H1 (cell line): ENCODE data around the gene RGS7BP. TPM values are rescaled to one million over a fixed set of nuclear protein-coding genes. Genes with fewer than 3 reads are reported as not detected.

ENCODE experiments used
- CTCF ChIA-PET: fragments of 300-600 bp; sonication (Branson Sonifier 250); formaldehyde crosslinking; loops from one replicate; lab custom pipeline; 2021; ENCODE audit not compliant: partially characterized antibody; lab: Charles Lee
- POLR2A ChIA-PET: fragments of 300-600 bp; sonication (Branson Sonifier 250); formaldehyde crosslinking; loops from one replicate; lab custom pipeline; 2021; ENCODE audit warnings: inconsistent platforms; ENCODE audit not compliant: partially characterized antibody; lab: Charles Lee
- DNase-seq, 2 experiments: peaks; one replicate each; pipeline versions ENCODE4 v3.0.0 to v3.0.0-alpha.2; 2010 to 2022; ENCODE audit warnings: low spot score in 2 of 2, low read depth in 1 of 2, mixed read lengths in 1 of 2
- FAIRE-seq: peaks from 2 replicates; lab custom pipeline; 2011; peaks lifted over from hg19 to GRCh38; lab: Jason Lieb, UNC
- H2AFZ ChIP-seq: 2 replicates; pipeline ENCODE4 v1.8.1; 2012; ENCODE audit warnings: low read length, inconsistent platforms
- H2AK5ac ChIP-seq: 2 replicates; pipeline ENCODE4 v1.6.1; 2013; ENCODE audit warnings: low read depth, low read length
- H2BK120ac ChIP-seq: replicated peaks from 2 replicates; pipeline ENCODE3; 2013; ENCODE audit warnings: low read depth, low read length, inconsistent platforms
- H2BK12ac ChIP-seq: 2 replicates; pipeline ENCODE4 v1.6.1; 2013; ENCODE audit warnings: low read depth, low read length
- H2BK15ac ChIP-seq: 2 replicates; pipeline ENCODE4 v1.6.1; 2013; ENCODE audit warnings: low read length
- H2BK20ac ChIP-seq: 2 replicates; pipeline ENCODE4 v1.6.1; 2013; ENCODE audit warnings: low read length
- H2BK5ac ChIP-seq: 2 replicates; pipeline ENCODE4 v1.6.1; 2013; ENCODE audit warnings: low read depth, low read length
- H3K14ac ChIP-seq: 2 replicates; pipeline ENCODE4 v1.6.1; 2013; ENCODE audit warnings: inconsistent platforms; ENCODE audit not compliant: insufficient read length
- H3K18ac ChIP-seq: 2 replicates; pipeline ENCODE4 v1.6.1; 2013; ENCODE audit warnings: low read length; ENCODE audit errors: extremely low read depth
- H3K23ac ChIP-seq: 2 replicates; pipeline ENCODE4 v1.6.1; 2013; ENCODE audit warnings: inconsistent platforms; ENCODE audit not compliant: insufficient read length
- H3K23me2 ChIP-seq: 2 replicates; pipeline ENCODE4 v1.6.1; 2013; ENCODE audit warnings: low read depth, low read length
- H3K27ac ChIP-seq: 2 replicates; pipeline ENCODE4 v1.6.1; 2011; ENCODE audit warnings: low read depth, low read length, inconsistent platforms
- H3K27me3 ChIP-seq, 4 experiments: replicated peaks in 1 of 4; 1 replicate in 1 of 4; 2 replicates in 3 of 4; pipeline versions ENCODE4 v1.6.1 to v1.8.1; 2011 to 2013; ENCODE audit warnings: low read length in 3 of 4, mild to moderate bottlenecking in 3 of 4, inconsistent platforms in 2 of 4, mixed read lengths in 2 of 4, moderate library complexity in 1 of 4; ENCODE audit not compliant: control insufficient read depth in 3 of 4, insufficient read depth in 3 of 4; ENCODE audit errors: extremely low read depth in 1 of 4
- H3K36me3 ChIP-seq, 4 experiments: 2 replicates each; pipeline versions ENCODE4 v1.6.1 to v1.8.1; 2011 to 2013; ENCODE audit warnings: mild to moderate bottlenecking in 4 of 4, low read length in 3 of 4, moderate library complexity in 2 of 4, control low read depth in 1 of 4, inconsistent platforms in 1 of 4; ENCODE audit not compliant: insufficient read depth in 4 of 4, control insufficient read depth in 2 of 4
- H3K4ac ChIP-seq: replicated peaks from 2 replicates; pipeline ENCODE3; 2013; ENCODE audit warnings: low read length, low read depth, mixed read lengths, inconsistent platforms; ENCODE audit not compliant: insufficient read length
- H3K4me1 ChIP-seq, 4 experiments: replicated peaks in 1 of 4; 1 replicate in 1 of 4; 2 replicates in 3 of 4; pipeline versions ENCODE4 v1.6.1 to v1.8.1; 2011 to 2013; ENCODE audit warnings: low read length in 3 of 4, inconsistent platforms in 2 of 4, mixed read lengths in 1 of 4; ENCODE audit not compliant: insufficient read depth in 4 of 4, control insufficient read depth in 3 of 4
- H3K4me2 ChIP-seq, 2 experiments: 2 replicates each; pipeline versions ENCODE4 v1.6.1 to v1.8.1; 2011 to 2013; ENCODE audit warnings: low read depth in 2 of 2, low read length in 2 of 2, control low read depth in 1 of 2, inconsistent platforms in 1 of 2, mild to moderate bottlenecking in 1 of 2; ENCODE audit not compliant: insufficient read depth in 1 of 2
- H3K4me3 ChIP-seq, 4 experiments: fragments of 200-600, 300-600 bp in 1 of 4; sonication (generic), shearing (Covaris generic), sonication (Bioruptor Twin) in 1 of 4; 2 replicates each; pipeline versions ENCODE4 v1.5.1 to v1.8.1; 2011 to 2016; ENCODE audit warnings: low read length in 4 of 4, low read depth in 3 of 4, control low read depth in 2 of 4, inconsistent platforms in 2 of 4, mild to moderate bottlenecking in 2 of 4, mixed read lengths in 1 of 4, moderate library complexity in 1 of 4; ENCODE audit not compliant: insufficient read depth in 2 of 4; ENCODE audit errors: extremely low read depth in 1 of 4
- H3K56ac ChIP-seq: replicated peaks from 2 replicates; pipeline ENCODE3; 2013; ENCODE audit warnings: low read depth, mild to moderate bottlenecking, mixed read lengths, low read length, inconsistent platforms; ENCODE audit not compliant: insufficient read length
- H3K79me1 ChIP-seq: 2 replicates; pipeline ENCODE4 v1.6.1; 2013; ENCODE audit warnings: low read depth, low read length, control low read depth
- H3K79me2 ChIP-seq, 2 experiments: 2 replicates each; pipeline versions ENCODE4 v1.6.1 to v1.8.1; 2012 to 2013; ENCODE audit warnings: low read length in 2 of 2, mild to moderate bottlenecking in 2 of 2, inconsistent platforms in 1 of 2; ENCODE audit not compliant: insufficient read depth in 2 of 2, control insufficient read depth in 1 of 2
- H3K9ac ChIP-seq, 4 experiments: replicated peaks in 1 of 4; 1 replicate in 1 of 4; 2 replicates in 3 of 4; pipeline versions ENCODE4 v1.6.1 to v1.8.1; 2011 to 2013; ENCODE audit warnings: low read depth in 3 of 4, low read length in 3 of 4, control low read depth in 2 of 4, mild to moderate bottlenecking in 2 of 4, moderate library complexity in 2 of 4, inconsistent platforms in 1 of 4; ENCODE audit errors: extremely low read depth in 1 of 4
- H3K9me3 ChIP-seq, 2 experiments: 2 replicates each; pipeline versions ENCODE4 v1.6.1 to v1.8.1; 2012 to 2013; ENCODE audit warnings: mild to moderate bottlenecking in 2 of 2, moderate library complexity in 2 of 2, control low read depth in 1 of 2, inconsistent platforms in 1 of 2, low read depth in 1 of 2, low read length in 1 of 2, mixed read lengths in 1 of 2; ENCODE audit not compliant: insufficient read depth in 2 of 2
- H4K20me1 ChIP-seq, 2 experiments: replicated peaks in 1 of 2; 2 replicates each; pipeline versions ENCODE3 to v1.8.1; 2011 to 2013; ENCODE audit warnings: inconsistent platforms in 2 of 2, low read length in 2 of 2, mild to moderate bottlenecking in 1 of 2; ENCODE audit not compliant: insufficient read depth in 2 of 2, control insufficient read depth in 1 of 2
- H4K5ac ChIP-seq: 2 replicates; pipeline ENCODE4 v1.6.1; 2013; ENCODE audit warnings: low read length, low read depth, mixed read lengths, inconsistent platforms; ENCODE audit not compliant: insufficient read length
- H4K8ac ChIP-seq: 2 replicates; pipeline ENCODE4 v1.8.0; 2013; ENCODE audit warnings: mild to moderate bottlenecking, moderate library complexity, low read length, inconsistent platforms; ENCODE audit not compliant: insufficient read depth; ENCODE audit errors: extremely low read depth
- H4K91ac ChIP-seq: replicated peaks from 2 replicates; pipeline ENCODE3; 2013; ENCODE audit warnings: low read length, mixed read lengths, inconsistent platforms; ENCODE audit not compliant: insufficient read length
- CEBPB ChIP-seq: IDR thresholded peaks from 2 replicates; pipeline ENCODE4 v1.6.1; 2012; ENCODE audit warnings: low read depth, low read length
- EGR1 ChIP-seq: IDR thresholded peaks from 2 replicates; pipeline ENCODE4 v1.6.1; 2011; ENCODE audit warnings: low read depth, low read length, borderline replicate concordance
- EP300 ChIP-seq, 2 experiments: IDR thresholded peaks; 1 replicate in 1 of 2; 2 replicates in 1 of 2; pipeline ENCODE4 v1.6.1; 2011 to 2012; ENCODE audit warnings: low read depth in 2 of 2, low read length in 2 of 2, mild to moderate bottlenecking in 2 of 2, borderline replicate concordance in 1 of 2, inconsistent platforms in 1 of 2, moderate library complexity in 1 of 2
- EZH2 ChIP-seq: fragments of 200-600 bp; sonication (generic); IDR thresholded peaks from 2 replicates; pipeline ENCODE4 v1.7.1; 2012; ENCODE audit warnings: low read depth, mild to moderate bottlenecking, moderate library complexity, low read length, inconsistent platforms; ENCODE audit not compliant: severe bottlenecking
- JUND ChIP-seq: IDR thresholded peaks from 2 replicates; pipeline ENCODE4 v1.6.1; 2011; ENCODE audit warnings: mild to moderate bottlenecking, improper control_type of control experiment, low read length
- KDM1A ChIP-seq: fragments of 200-600, 300-600 bp; sonication (generic); IDR thresholded peaks from 2 replicates; pipeline ENCODE4 v1.7.1; 2016; ENCODE audit warnings: mild to moderate bottlenecking, low read length, borderline replicate concordance
- KDM5A ChIP-seq: fragments of 200-600 bp; IDR thresholded peaks from 2 replicates; pipeline ENCODE4 v1.7.1; 2012; ENCODE audit warnings: mild to moderate bottlenecking, low read length, inconsistent platforms, mixed read lengths
- NANOG ChIP-seq: IDR thresholded peaks from 2 replicates; pipeline ENCODE4 v1.6.1; 2011; ENCODE audit warnings: low read length, low read depth, mild to moderate bottlenecking, inconsistent platforms; ENCODE audit not compliant: insufficient read depth, poor library complexity, severe bottlenecking
- POLR2A ChIP-seq, 2 experiments: IDR thresholded peaks; 1 replicate in 1 of 2; 2 replicates in 1 of 2; pipeline ENCODE4 v1.6.1; 2011; ENCODE audit warnings: low read depth in 2 of 2, low read length in 2 of 2, mild to moderate bottlenecking in 2 of 2; ENCODE audit errors: control extremely low read depth in 1 of 2
- SP4 ChIP-seq: IDR thresholded peaks from 2 replicates; pipeline ENCODE4 v1.6.1; 2012; ENCODE audit warnings: low read length, inconsistent platforms
- YY1 ChIP-seq: IDR thresholded peaks from 2 replicates; pipeline ENCODE4 v1.6.1; 2011; ENCODE audit warnings: low read depth, mild to moderate bottlenecking, low read length
- ZNF274 ChIP-seq: IDR thresholded peaks from 2 replicates; pipeline ENCODE4 v1.7.0; 2012; ENCODE audit warnings: low read length, borderline replicate concordance; ENCODE audit errors: extremely low read depth
- WGBS, 2 experiments: shearing (Covaris generic) in 1 of 2; methylation state at CpG; one replicate each; pipeline versions ENCODE4 v1.1.6 to v1.1.7; 2013 to 2015; ENCODE audit warnings: low lambda C conversion rate in 2 of 2, mixed read lengths in 2 of 2, inconsistent platforms in 1 of 2, low coverage in 1 of 2, missing lambda C conversion rate in 1 of 2; ENCODE audit not compliant: insufficient replicate concordance in 2 of 2, insufficient coverage in 1 of 2, insufficient read length in 1 of 2; ENCODE audit errors: extremely low coverage in 1 of 2, missing lambda C conversion rate in 1 of 2; 5-methylcytosine and 5-hydroxymethylcytosine counted together
- polyA plus RNA-seq, 7 experiments: library from polyadenylated mRNA; depleted of rRNA in 3 of 7; stranded (reverse) in 5 of 7; unstranded in 2 of 7; fragments of >200 nt in 5 of 7; fragments of 200-250 nt in 2 of 7; gene quantifications; 1 replicate in 5 of 7; 2 replicates in 1 of 7; 4 replicates in 1 of 7; pipeline versions ENCODE4 v1.2.1 to v1.2.3, GENCODE V29; 2011 to 2013; ENCODE audit warnings: missing spikeins in 2 of 7, mixed read lengths in 2 of 7
- total RNA-seq: library from RNA; stranded (reverse); fragmentation: NEBNext Ultra II Directional; extraction: Animal tissue kit (Norgen Biotek cat#: 25700); gene quantifications from 2 replicates; pipeline ENCODE4 v1.2.1, GENCODE V29; 2021

The RGS7BP gene
- total and polyA plus RNA-seq, 2 of the 8 experiments (the other 6 are each of a cell fraction or from before 2014, with no cell fraction given), result 0.65 to 2.3 TPM

DNA sequence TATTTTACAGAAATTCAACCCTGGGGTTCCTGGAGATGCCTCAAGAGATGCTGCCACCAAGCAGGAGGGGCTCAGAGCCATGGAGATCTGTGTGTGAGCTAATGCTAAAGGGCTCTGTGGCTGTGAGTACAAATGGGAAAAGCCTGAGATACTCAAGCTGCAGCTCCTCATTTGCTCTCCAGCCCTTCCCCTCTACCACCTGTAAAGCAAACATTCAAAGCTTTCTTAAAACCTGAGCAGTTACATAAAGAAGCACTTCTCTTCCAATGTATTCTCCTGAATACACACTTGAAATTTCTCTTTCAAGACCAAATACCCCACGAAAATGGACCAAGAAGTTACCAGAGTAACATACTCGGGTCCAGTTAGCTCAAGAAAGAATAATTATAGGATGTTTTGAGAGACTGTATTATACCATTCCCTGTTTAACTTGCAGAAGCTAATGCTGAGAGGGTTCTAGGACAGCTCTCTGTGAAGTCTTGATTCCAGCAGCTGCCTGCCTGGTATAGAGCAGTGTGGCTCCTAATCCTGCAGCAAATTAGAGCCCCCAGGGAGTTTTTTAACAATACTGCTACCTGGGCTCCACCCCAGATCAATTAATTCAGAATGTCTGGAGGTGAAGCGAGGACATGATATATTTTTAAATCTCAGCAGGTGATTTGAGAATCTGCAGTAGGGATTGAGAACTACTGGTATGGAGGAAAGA is 21.1 kb downstream of the RGS7BP start:
- no peak overlapping the region for H3K4me3 ChIP-seq
- no peak for DNase-seq
- H4K91ac ChIP-seq, result no peak overlapping the region
- no peak overlapping the region for H3K18ac ChIP-seq
- H3K27ac ChIP-seq, result no peak overlapping the region
- H2BK15ac ChIP-seq, result no peak overlapping the region
- H3K14ac ChIP-seq, result no peak overlapping the region
- H3K4me1 ChIP-seq, result no peaks in the 10 kb centered on the region
- no peaks in the 10 kb centered on the region for H3K79me2 ChIP-seq
- H3K23me2 ChIP-seq, result no peaks in the 10 kb centered on the region
- H3K4me2 ChIP-seq, result no peak overlapping the region
- ChIA-PET CTCF (interaction anchor here (0.9 to 2.1 kb wide), 4 partner anchors 20 to 143 kb away, joined by 3 to 5 read pairs (median 3); no protein-coding TSS in a partner anchor), POLR2A (interaction anchor here (2.5 kb wide), 1 partner anchor 21 kb away, joined by 8 read pairs; the partner anchor contains the start of gene RGS7BP)
- no peak overlapping the region for H3K23ac ChIP-seq
- H3K36me3 ChIP-seq, result no peaks in the 10 kb centered on the region
- no peaks in the 10 kb centered on the region for H4K20me1 ChIP-seq
- WGBS, 2 experiments, result 75% methylated on average over 3 of the region's 3 CpGs; no CpG with 5 or more reads in 1 of the 2 experiments
- no peak overlapping the region for H2BK20ac ChIP-seq
- H3K56ac ChIP-seq, result no peak overlapping the region
- H2AK5ac ChIP-seq, result no peak overlapping the region
- FAIRE-seq, result no peak
- no peaks in the 10 kb centered on the region for H3K27me3 ChIP-seq
- no peak overlapping the region for H4K5ac ChIP-seq
- no peak overlapping the region for H3K9ac ChIP-seq
- no peaks in the 10 kb centered on the region for H3K9me3 ChIP-seq
- H3K79me1 ChIP-seq, result no peaks in the 10 kb centered on the region
- H2BK5ac ChIP-seq, result no peak overlapping the region
- no peak overlapping the region for H4K8ac ChIP-seq
- no peak overlapping the region for H2BK120ac ChIP-seq
- H3K4ac ChIP-seq, result no peak overlapping the region
- no peak overlapping the region for H2AFZ ChIP-seq
- no peak overlapping the region for H2BK12ac ChIP-seq
- no peak for TF ChIP-seq ZNF274
- TF ChIP-seq KDM1A, result no peak
- TF ChIP-seq EZH2, result no peak
- TF ChIP-seq KDM5A, result no peak
- no peak for TF ChIP-seq NANOG
- no peak for TF ChIP-seq JUND
- no peak for TF ChIP-seq EP300 (IDR thresholded peaks at IDR 0.05; ENCODE audit: borderline replicate concordance in 1 of 2, low read depth in 2 of 2, low read length in 2 of 2)
- no peak for TF ChIP-seq CEBPB
- TF ChIP-seq EGR1, result no peak
- no peak for TF ChIP-seq POLR2A (IDR thresholded peaks at IDR 0.05; ENCODE audit: control extremely low read depth in 1 of 2, low read depth in 2 of 2, low read length in 2 of 2)
- TF ChIP-seq YY1, result no peak
- TF ChIP-seq SP4, result no peak
